Stimulated activated CD8-positive, alpha-beta memory T cell treated with anti-CD3 and anti-CD28 coated beads, Interleukin-4, amount 100 ng/mL, for 48 hours (primary cell): Measurements from ENCODE around the gene SNURF.
"Not testable (repeated sequence)": the region's sequence is repeated elsewhere in the genome, so short reads cannot be mapped to it uniquely, and the experiment has no call there.

Experiments used
- DNase-seq: peaks from one replicate; pipeline ENCODE4 v3.0.0-alpha.2; 2020

SNURF gene

GRCh38 chr15:24954783-24955530 is at the start of gene SNURF, which contains the start of gene SNRPN:
Gene SNURF, plus strand, starts transcription at chr15:24954987. Its CDS starts 62 bp downstream, at chr15:24955049.
Gene SNRPN, plus strand, starts transcription at chr15:24954987. Its CDS starts 19,467 bp downstream, at chr15:24974454.
- peak; percentile 75 for DNase-seq

DNA sequence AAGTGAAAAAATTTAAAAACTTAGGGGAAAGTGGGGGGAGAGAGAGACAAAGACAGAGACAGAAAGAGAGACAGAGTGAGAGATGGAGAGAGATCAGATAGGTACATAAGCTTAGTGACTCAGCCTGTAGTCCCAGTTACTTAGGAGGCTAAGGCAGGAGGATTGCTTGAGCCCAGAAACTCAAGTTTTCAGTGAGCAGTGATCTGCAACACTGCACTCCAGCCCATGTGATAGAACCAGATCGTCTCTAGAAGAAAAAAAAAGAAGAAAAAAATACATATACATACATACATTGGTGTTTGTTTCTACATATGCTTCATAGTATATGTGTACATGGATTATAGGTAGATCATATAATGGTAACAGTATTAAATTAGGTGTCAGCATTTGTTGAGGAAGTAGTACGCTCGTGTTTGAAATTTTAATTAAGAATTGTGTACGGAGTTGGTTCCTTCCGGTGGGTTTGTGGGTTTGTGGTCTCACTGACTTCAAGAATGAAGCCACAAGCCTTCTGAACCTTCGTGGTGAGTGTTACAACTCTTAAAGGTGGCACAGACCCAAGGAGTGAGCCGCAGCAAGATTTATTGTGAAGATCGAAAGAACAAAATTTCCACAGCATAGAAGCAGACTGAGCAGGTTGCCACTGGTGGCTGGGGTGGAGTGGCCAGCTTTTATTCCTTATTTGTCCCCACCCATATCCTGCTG is 38.3 kb upstream of the SNURF start:
- no peak for DNase-seq

DNA sequence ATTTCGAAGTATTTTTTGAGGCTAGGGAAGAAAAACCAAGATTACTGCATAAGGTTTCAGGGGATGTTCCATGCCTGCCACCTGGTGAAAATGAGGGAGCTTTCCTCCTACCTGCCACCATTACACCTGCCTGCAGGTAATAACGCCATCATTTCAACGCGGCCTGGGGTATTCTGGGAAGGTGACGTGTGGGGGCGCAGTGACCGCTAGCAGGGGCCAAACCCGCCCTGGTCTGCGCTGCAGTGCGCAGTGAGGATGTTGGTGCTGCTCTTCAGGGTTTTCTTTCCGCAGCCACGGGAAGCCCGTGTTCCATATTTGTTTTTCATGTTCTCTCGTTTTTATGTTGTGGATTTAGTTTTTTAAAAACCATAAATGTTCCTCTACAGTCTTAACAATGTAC is 37.4 kb upstream of the SNURF start:
- DNase-seq, result no peak

DNA sequence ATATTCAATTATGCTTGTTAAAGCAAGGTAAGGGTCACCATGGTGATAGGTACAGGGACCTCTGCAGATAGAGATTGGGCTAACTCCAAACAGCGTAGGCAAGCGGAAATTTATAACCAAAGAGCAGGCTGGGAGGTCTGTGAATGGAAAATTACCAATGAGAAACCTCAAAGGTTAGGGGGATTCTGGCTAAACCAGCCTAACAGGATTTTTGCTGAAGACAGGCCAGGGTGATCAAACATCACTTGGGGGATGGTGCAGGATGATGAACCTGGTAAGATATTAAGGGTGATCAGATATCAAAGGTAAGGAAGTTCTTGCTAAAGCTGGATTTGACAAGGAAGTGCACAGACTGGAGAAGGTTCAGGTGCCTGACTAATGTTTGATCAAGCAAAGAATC is 35.3 kb upstream of the SNURF start:
- DNase-seq, result no peak

GRCh38 chr15:24922781-24923180 is 32.0 kb upstream of the SNURF start:
- DNase-seq, result not testable (repeated sequence)

DNA sequence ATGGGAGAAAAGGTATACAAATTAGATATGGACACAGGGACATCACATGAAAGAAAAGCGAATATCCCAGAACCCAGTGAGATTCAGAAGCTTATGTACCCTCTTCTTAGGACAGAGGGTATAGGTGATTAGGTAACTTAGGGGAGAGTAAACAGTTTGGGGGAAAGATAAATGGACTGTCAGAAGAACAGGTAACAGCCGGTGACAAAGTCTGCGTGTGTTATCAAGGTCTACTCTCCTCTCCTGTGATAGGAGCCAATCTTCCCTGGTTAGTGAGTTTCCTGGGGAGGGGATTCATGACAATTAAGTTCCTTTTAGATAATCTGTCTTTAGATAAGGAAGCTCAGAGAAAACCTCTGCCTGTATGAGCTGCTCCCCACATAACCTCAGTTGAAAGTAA is 30.6 kb upstream of the SNURF start:
- no peak for DNase-seq

GRCh38 chr15:24924621-24925020 is 30.2 kb upstream of the SNURF start:
- DNase-seq, result no peak

- not testable (repeated sequence) for DNase-seq
Observed at GRCh38 chr15:24931874-24932732, 22.7 kb upstream of the SNURF start.

GRCh38 chr15:24933716-24934115 is 21.1 kb upstream of the SNURF start:
- no peak for DNase-seq

- not testable (repeated sequence) for DNase-seq
Observed at GRCh38 chr15:24938224-24938623, 16.6 kb upstream of the SNURF start.

DNA sequence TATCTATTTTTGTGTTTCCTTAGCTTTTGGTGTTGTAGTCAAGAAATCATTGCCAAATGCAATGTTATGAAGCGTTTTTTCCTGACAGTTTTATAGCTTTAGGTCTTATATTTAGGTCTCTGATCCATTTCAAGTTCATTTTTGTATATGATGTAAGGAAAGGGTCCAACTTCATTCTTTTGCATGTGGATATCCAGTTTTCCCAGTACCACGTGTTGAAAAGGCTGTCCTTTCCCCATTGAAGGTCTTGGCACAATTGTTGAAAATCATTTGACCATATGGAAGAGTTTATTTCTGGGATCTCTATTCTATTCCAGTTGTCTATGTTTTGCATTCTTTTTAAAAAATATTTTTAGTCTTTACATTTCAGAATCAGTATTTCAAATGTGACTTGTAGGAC is 14.6 kb upstream of the SNURF start:
- DNase-seq, result no peak

GRCh38 chr15:24943361-24943760 is 11.4 kb upstream of the SNURF start:
- DNase-seq, result no peak

DNA sequence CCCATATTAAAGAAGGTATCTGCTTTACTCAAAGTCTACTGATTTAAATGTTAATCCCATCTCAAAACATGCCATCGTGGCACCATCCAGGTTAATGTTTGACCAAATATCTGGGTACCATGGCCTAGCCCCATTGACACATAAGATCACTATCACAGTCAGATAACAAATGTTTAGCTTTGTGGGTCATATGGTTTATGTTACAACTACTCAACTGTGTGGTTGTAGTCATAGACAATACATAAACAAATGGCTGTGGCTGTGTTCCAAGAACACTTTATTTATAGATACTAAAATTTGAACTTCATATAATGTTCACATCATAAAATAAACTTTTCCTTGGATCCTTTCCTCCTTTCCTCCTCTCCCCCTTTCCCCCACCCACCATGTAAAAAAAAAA is 9.8 kb upstream of the SNURF start:
- DNase-seq, result no peak

DNA sequence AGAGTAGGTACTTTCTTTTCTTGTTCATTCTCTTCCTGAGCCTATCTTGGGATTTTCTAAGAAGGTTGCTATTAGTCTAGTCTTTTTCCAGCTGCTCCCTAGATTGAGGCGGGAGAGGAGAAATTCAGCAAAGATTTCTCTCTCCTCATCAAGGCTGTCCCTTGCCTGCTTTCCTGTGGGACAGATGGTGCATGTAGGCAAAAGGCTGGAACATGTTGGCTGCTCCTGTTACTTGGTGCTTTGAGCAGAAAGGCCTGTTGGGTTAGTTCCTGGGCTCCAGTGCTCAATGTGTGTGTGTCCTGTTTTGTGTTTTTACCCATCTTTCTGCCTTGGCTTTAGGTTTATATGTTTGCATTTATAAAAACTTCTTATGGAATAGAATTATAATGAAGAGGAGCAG is 9.1 kb upstream of the SNURF start:
- DNase-seq, result no peak

DNA sequence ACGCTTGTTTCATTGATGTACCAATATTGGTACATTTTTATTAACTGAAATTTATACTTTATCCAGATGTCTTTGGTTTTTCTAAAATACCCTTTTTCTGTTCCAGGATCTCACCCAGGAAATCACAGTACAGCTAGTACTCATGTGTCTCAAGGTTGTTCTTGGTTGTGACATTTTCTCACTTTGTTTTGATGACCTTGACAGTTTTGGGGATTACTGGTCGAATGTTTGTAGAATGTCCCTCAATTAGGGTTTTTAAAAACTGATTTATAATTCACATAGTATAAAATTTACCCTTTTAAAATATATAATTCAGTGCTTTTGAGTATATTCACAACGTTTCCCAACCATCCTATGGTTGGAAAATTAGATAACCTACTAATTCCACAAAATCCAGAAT is 6.3 kb upstream of the SNURF start:
- no peak for DNase-seq

GRCh38 chr15:24955531-24955921 is 739 bp downstream of the SNURF start:
- DNase-seq, result peak; percentile 27

GRCh38 chr15:24956111-24956838 is 1.5 kb downstream of the SNURF start:
- DNase-seq, result peak; percentile 79

DNA sequence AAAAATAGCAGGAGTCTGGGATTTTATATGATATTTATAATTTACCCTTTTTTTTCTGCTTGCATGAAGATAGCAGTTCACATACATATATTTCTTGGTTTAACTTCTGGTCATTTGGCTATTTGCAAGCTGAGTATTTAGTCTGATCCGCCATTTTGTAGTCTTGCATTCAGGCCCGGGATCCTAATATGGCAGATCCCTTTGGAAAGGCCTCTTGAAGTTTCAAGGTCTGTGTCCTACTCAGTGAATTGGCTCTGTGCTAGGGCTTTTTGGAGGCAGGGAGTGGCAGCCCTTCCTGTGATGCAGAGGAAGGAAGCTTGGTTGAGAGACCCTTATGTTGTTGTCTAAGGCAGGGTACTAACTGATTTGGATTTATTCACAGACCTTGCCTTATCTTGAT is 2.9 kb downstream of the SNURF start:
- no peak for DNase-seq

GRCh38 chr15:24961967-24962366 is 7.2 kb downstream of the SNURF start:
- no peak for DNase-seq

GRCh38 chr15:24962880-24963279 is 8.1 kb downstream of the SNURF start:
- no peak for DNase-seq

DNA sequence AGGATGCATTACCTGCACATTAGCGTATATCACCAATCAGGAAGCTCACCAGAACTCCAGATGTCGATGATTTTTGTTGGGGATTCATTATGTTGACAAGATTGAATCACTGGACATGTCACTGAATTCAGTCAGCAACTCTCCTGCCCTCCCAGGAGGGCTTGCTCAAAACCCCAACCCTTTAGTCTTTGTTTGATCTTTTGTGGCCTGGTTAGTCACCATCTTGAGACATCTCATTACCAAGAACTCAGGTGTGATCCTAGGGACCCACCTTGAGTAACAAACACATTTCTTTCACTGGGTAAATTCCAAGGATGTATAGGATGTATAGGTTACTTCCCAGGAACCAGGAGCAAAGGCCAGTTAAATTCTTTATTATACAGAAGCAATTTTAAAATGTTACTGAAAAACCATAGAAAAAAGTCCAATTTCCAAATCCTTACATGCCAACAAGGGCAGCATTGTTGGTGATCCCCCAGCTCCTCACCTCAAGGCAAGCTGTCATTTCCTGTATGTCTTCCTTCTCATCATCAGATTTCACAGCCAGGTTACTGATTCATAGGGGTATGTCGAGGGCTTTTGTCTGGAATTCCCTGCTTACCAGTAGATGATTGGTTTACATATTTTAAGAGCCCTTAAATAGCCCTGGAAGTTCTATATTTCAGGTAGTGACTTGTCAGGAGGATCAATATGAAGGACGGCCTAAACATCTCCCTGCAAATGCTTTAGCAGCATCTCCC is 11.7 kb downstream of the SNURF start:
- DNase-seq, result no peak

- DNase-seq, result no peak
Observed at GRCh38 chr15:24971052-24971451, 16.3 kb downstream of the SNURF start.
